ENCODE measurements around the gene TNFRSF8. TPM values are rescaled to one million over a fixed set of nuclear protein-coding genes. Genes with fewer than 3 reads are reported as not detected.

The TNFRSF8 gene
- not detected in 2 replicates for polyA plus RNA-seq

DNA sequence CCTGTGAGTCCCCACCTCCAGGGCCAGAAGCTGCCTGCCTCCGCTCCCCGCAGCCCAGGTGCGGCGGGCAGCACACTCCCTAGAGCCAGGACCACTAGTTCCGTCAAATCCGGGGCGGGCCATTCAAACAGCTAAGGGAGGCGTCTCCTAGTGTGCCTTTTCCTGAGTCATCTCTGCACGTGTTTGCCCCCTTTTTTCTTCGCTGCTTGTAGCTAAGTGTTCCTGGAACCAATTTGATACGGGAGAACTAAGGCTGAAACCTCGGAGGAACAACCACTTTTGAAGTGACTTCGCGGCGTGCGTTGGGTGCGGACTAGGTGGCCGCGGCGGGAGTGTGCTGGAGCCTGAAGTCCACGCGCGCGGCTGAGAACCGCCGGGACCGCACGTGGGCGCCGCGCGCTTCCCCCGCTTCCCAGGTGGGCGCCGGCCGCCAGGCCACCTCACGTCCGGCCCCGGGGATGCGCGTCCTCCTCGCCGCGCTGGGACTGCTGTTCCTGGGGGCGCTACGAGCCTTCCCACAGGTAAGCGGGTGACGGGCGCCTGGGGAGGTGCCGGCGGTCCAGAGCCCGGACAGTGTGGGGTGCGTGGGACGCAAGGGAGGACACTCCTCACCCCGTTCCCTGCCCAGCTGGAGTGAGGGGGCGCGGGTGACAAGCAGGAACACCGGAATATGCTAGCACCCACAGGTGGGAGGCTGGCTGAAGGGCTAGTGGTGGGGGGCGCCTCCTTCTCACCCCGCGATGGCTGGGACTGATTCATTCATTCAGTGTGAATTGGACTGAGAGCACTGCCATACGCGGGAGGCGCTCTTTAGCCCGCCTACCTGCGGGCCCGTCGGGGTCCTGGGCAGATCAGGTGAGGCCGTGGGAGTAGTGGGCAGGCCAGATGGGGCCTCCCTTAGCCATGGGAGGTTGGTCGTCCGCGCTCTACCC, at the start of gene TNFRSF8:
Gene TNFRSF8, plus strand, starts transcription at position 163 of the 932 bp plus-strand sequence. Its CDS starts 296 bp downstream, at position 459.

DNA sequence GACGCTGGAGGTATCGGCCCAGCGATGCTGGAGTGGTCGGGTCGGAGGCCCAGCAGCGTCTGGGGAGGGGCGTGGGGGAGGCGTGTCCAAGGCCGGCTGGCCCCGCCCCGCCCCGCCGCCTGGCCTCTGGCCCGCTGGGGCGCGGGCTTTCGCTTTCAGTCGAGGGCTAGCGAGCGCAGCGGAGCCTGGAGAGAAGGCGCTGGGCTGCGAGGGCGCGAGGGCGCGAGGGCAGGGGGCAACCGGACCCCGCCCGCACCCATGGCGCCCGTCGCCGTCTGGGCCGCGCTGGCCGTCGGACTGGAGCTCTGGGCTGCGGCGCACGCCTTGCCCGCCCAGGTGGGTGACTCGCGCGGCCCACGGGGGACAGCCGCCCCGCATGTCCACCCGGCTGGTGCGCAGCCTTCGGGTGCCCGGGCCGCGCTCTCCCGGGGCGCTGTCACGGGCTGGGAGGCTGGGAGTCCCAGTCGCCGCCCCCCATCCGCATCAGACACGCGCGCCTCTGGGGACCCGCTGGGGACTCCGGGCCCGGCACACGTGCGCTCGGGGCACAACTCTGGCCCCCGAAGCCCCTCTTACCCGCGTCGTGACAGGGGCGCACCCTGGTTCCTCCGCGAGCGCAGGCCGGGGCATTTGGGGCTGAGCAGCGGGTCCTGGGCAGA, 103.9 kb downstream of the TNFRSF8 start, which contains the start of gene TNFRSF1B:
Gene TNFRSF1B, plus strand, starts transcription at position 158 of the 659 bp plus-strand sequence. Its CDS starts 101 bp downstream, at position 259.

Other genes with a start within 250 kb of the TNFRSF8 start
- gene NPPA, start 215.5 kb upstream of the TNFRSF8 start, polyA plus RNA-seq = 1.8 TPM in 1 of 2 replicates, not detected in the other
- gene NPPB, start 204.4 kb upstream of the TNFRSF8 start, polyA plus RNA-seq = 1.8 TPM in 1 of 2 replicates, not detected in the other
- gene KIAA2013, start 136.9 kb upstream of the TNFRSF8 start, polyA plus RNA-seq = 2.0 and 7.0 TPM in 2 replicates
- 12.0 and 21.7 TPM in 2 replicates for gene PLOD1, start 128.6 kb upstream of the TNFRSF8 start, polyA plus RNA-seq
- 16.6 and 16.8 TPM in 2 replicates for gene MFN2, start 82.9 kb upstream of the TNFRSF8 start, polyA plus RNA-seq
- 1.2 and 2.5 TPM in 2 replicates for gene MIIP, start 43.8 kb upstream of the TNFRSF8 start, polyA plus RNA-seq
- gene TNFRSF1B, start 103.7 kb downstream of the TNFRSF8 start, polyA plus RNA-seq = not detected in 2 replicates
- 10.6 and 17.3 TPM in 2 replicates for gene VPS13D, start 166.7 kb downstream of the TNFRSF8 start, polyA plus RNA-seq

Measured in Purkinje cell (primary cell).